GM12878 (cell line): ENCODE data around the gene TMCC3. TPM values are rescaled to one million over a fixed set of nuclear protein-coding genes. Genes with fewer than 3 reads are reported as not detected.

ENCODE experiments used
- ATAC-seq: fragments of 200-7000 bp; cut with Tn5 transposase; 3 replicates; pipeline ENCODE4 v1.9.1; 2020; ENCODE audit warnings: mild to moderate bottlenecking, moderate library complexity
- BruUV-seq: library from RNA; stranded (reverse); fragments of 400-500 nt; replicated peaks from 2 replicates; lab custom pipeline; 2021; lab: Mats Ljungman, UMichigan
- CTCF ChIA-PET: fragments of 300-600 bp; sonication (Branson Sonifier 250); formaldehyde crosslinking; extraction: SDS; loops from one replicate; lab custom pipeline; 2021; ENCODE audit warnings: inconsistent platforms; lab: Yijun Ruan, JAX
- POLR2A ChIA-PET: fragments of 350-600 bp; formaldehyde crosslinking; extraction: SDS; loops from one replicate; lab custom pipeline; 2021; ENCODE audit warnings: inconsistent platforms; lab: Charles Lee
- RAD21 ChIA-PET: fragments of 300-600 bp; sonication (Branson Sonifier 250); formaldehyde crosslinking; loops from one replicate; lab custom pipeline; 2023; ENCODE audit warnings: antibody characterized with exemption; ENCODE audit not compliant: unreplicated experiment; lab: Charles Lee
- SMC1A ChIA-PET: fragments of 300-600 bp; sonication (Branson Sonifier 250); formaldehyde crosslinking; loops from one replicate; lab custom pipeline; 2023; ENCODE audit not compliant: unreplicated experiment, uncharacterized antibody; lab: Charles Lee
- DNase-seq: peaks from one replicate; pipeline ENCODE4 v3.0.0-alpha.2; 2011; ENCODE audit warnings: low read depth, low spot score
- FAIRE-seq: peaks from 3 replicates; lab custom pipeline; 2011; peaks lifted over from hg19 to GRCh38; lab: Jason Lieb, UNC
- H2AFZ ChIP-seq: 2 replicates; pipeline ENCODE4 v1.6.0; 2011; ENCODE audit warnings: low read depth, low read length, control low read depth; ENCODE audit not compliant: control insufficient read depth
- H3K27ac ChIP-seq: 2 replicates; pipeline ENCODE4 v1.5.1; 2011; ENCODE audit warnings: control low read depth; ENCODE audit not compliant: control insufficient read depth, insufficient read depth
- H3K27me3 ChIP-seq, 2 experiments: replicated peaks in 1 of 2; 2 replicates each; pipeline versions ENCODE4 v1.6.0 to v1.6.1; 2011; ENCODE audit warnings: low read length in 1 of 2; ENCODE audit not compliant: control insufficient read depth in 2 of 2, insufficient read depth in 2 of 2
- H3K36me3 ChIP-seq, 2 experiments: 2 replicates each; pipeline ENCODE4 v1.5.1; 2011; ENCODE audit warnings: low read length in 1 of 2; ENCODE audit not compliant: control insufficient read depth in 2 of 2, insufficient read depth in 2 of 2
- H3K4me1 ChIP-seq: 2 replicates; pipeline ENCODE4 v1.6.1; 2011; ENCODE audit warnings: mild to moderate bottlenecking, low read length, moderate library complexity, mixed read lengths; ENCODE audit not compliant: control insufficient read depth, insufficient read depth
- H3K4me2 ChIP-seq: 2 replicates; pipeline ENCODE4 v1.6.0; 2011; ENCODE audit warnings: control low read depth; ENCODE audit not compliant: control insufficient read depth, insufficient read depth
- H3K4me3 ChIP-seq: fragments of 200-600 bp; sonication (generic); 2 replicates; pipeline ENCODE4 v1.5.1; 2016
- H3K79me2 ChIP-seq: 2 replicates; pipeline ENCODE4 v1.6.0; 2011; ENCODE audit warnings: low read length; ENCODE audit not compliant: control insufficient read depth, insufficient read depth
- H3K9ac ChIP-seq: 2 replicates; pipeline ENCODE4 v1.8.0; 2011; ENCODE audit warnings: low read length, control low read depth, mixed read lengths; ENCODE audit not compliant: control insufficient read depth, insufficient read depth
- H3K9me3 ChIP-seq: replicated peaks from 3 replicates; pipeline ENCODE4 v1.5.1; 2011; ENCODE audit warnings: mild to moderate bottlenecking, low read length; ENCODE audit not compliant: control insufficient read depth, insufficient read depth
- H4K20me1 ChIP-seq: 2 replicates; pipeline ENCODE4 v1.6.0; 2011; ENCODE audit not compliant: control insufficient read depth, insufficient read depth
- GATAD2B ChIP-seq: fragments of 450-650 bp; conservative IDR thresholded peaks from 2 replicates; pipeline ENCODE4 v1.6.1; 2017; ENCODE audit warnings: low read depth, mild to moderate bottlenecking, moderate library complexity
- KLF5 ChIP-seq: fragments of 450-650 bp; IDR thresholded peaks from 2 replicates; pipeline ENCODE4 v1.6.1; 2014; ENCODE audit warnings: mild to moderate bottlenecking; ENCODE audit not compliant: partially characterized antibody
- MAX ChIP-seq: IDR thresholded peaks from 2 replicates; pipeline ENCODE4 v1.6.1; 2012; ENCODE audit warnings: low read depth, low read length, improper control_type of control experiment
- PRDM15 ChIP-seq: fragments of 450-650 bp; formaldehyde crosslinking; IDR thresholded peaks from 2 replicates; pipeline ENCODE4 v1.4.0; 2020; ENCODE audit warnings: mild to moderate bottlenecking, moderate library complexity
- RB1 ChIP-seq: fragments of 450-650 bp; formaldehyde crosslinking; IDR thresholded peaks from 2 replicates; pipeline ENCODE4 v1.6.1; 2017; ENCODE audit warnings: mild to moderate bottlenecking, borderline replicate concordance
- SRF ChIP-seq, 2 experiments: IDR thresholded peaks; 2 replicates each; pipeline ENCODE4 v1.6.1; 2011; ENCODE audit warnings: low read depth in 2 of 2, low read length in 2 of 2, mild to moderate bottlenecking in 1 of 2, moderate library complexity in 1 of 2
- ZSCAN29 ChIP-seq: fragments of 450-650 bp; IDR thresholded peaks from 2 replicates; pipeline ENCODE4 v1.6.1; 2017; ENCODE audit warnings: mild to moderate bottlenecking, moderate library complexity
- WGBS: methylation state at CpG from one replicate; pipeline ENCODE4 v1.1.6; 2016; ENCODE audit warnings: low lambda C conversion rate; ENCODE audit not compliant: insufficient replicate concordance, insufficient coverage; ENCODE audit errors: missing lambda C conversion rate; 5-methylcytosine and 5-hydroxymethylcytosine counted together
- in situ Hi-C: fragments of 300-500 bp; cut with MboI; formaldehyde crosslinking; loops from 9 replicates; pipeline ENCODE4 v1.14.3; 2018; ENCODE audit warnings: mixed read lengths
- intact Hi-C: fragments of 100-400 bp; cut with micrococcal nuclease; formaldehyde crosslinking; loops from one replicate; pipeline ENCODE4 v1.14.2; 2022; ENCODE audit not compliant: unreplicated experiment
- polyA plus RNA-seq, 11 experiments: library from polyadenylated mRNA; depleted of rRNA in 4 of 11; unstranded in 6 of 11; stranded (reverse) in 5 of 11; fragments of >200 nt; fragmentation: Nextera tagmentation in 4 of 11; fragmentation: Illumina TruSeq in 1 of 11; extraction: Ambion mirVana in 4 of 11; extraction: Trizol in 1 of 11; gene quantifications; 1 replicate in 1 of 11; 2 replicates in 10 of 11; pipeline versions ENCODE4 v1.2.1 to v1.2.3, GENCODE V29; 2011 to 2016; ENCODE audit warnings: inconsistent platforms in 2 of 11, missing spikeins in 2 of 11, low read depth in 1 of 11
- total RNA-seq, 4 experiments: library from RNA; depleted of rRNA in 3 of 4; stranded (reverse); fragments of >200 nt in 3 of 4; fragmentation: Illumina TruSeq in 1 of 4; extraction: Trizol in 1 of 4; gene quantifications; 2 replicates each; pipeline versions ENCODE4 v1.2.1 to v1.2.3, GENCODE V29; 2013 to 2021

TMCC3 gene
- total and polyA plus RNA-seq, 10 of the 15 experiments (the other 5 are each of a cell fraction or from before 2014, with no cell fraction given) = 5.8 to 29.8 (median 12.6) TPM

GRCh38 chr12:94671917-94672316 lies 21.6 kb upstream of the TMCC3 start:
- Histone ChIP-seq H3K4me3 (no peak overlapping the region), H3K4me2 (no peak overlapping the region), H3K4me1 (peaks cover 14% of the 10 kb centered on the region), H3K79me2 (peaks cover 6% of the 10 kb centered on the region), H3K9ac (no peak overlapping the region), H3K27ac (no peak overlapping the region), H3K9me3 (no peaks in the 10 kb centered on the region), H2AFZ (no peak overlapping the region), H3K36me3 (peaks cover 0 to 7% of the 10 kb centered on the region in 2 experiments; a peak in 1 of 4 replicates), H3K27me3 (no peaks in the 10 kb centered on the region), H4K20me1 (no peaks in the 10 kb centered on the region; the same call in 1 of the 2 replicates)
- SMC1A ChIA-PET = interaction anchor here (0.6 to 2.0 kb wide), 3 partner anchors 47 to 203 kb away, joined by 3 to 9 read pairs (median 4); no protein-coding TSS in a partner anchor
- ATAC-seq = no peak
- RAD21 ChIA-PET = interaction anchor here (0.6 kb wide), 1 partner anchor 89 kb away, joined by 3 read pairs; no protein-coding TSS in a partner anchor
- in situ Hi-C loops (no loop called here), intact Hi-C loops (no loop called here)
- POLR2A ChIA-PET = interaction anchor here (0.5 to 1.1 kb wide), 2 partner anchors 18 to 49 kb away, joined by 3 to 4 read pairs; no protein-coding TSS in a partner anchor
- no TSS peak for BruUV-seq
- CTCF ChIA-PET = no interaction called here
- WGBS = 40% methylated on average over 1 of the region's 1 CpG
- TF ChIP-seq SRF (IDR thresholded peaks at IDR 0.05; ENCODE audit: low read depth in 2 of 2, low read length in 2 of 2) (no peak), GATAD2B (no peak), ZSCAN29 (no peak), MAX (no peak), KLF5 (no peak), PRDM15 (no peak), RB1 (no peak)
- FAIRE-seq = no peak
- DNase-seq = no peak
